ENCODE data around the gene NOD2.

NOD2 gene

DNA sequence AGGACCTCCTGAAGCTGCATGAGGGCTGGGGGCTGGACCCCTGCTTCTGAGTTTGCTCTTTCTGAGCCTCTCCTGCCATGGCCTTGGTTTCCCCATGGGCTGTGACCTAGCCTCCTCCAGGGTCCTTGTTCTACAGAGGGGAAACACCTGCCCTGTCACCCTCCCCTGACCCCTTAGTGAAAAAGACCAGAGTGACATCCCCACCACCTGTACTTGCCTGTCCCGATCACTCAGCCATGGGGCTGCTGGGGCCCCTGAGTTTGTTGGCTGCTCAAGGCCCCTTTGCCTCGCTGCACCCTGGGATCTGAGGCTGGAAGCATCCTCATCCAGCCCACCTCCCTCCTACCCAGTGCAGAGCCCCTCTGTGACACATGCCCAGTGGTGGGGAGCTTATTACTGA lies 800 bp downstream of the NOD2 start:
- no peak for DNase-seq (ENCODE audit: low spot score)

DNA sequence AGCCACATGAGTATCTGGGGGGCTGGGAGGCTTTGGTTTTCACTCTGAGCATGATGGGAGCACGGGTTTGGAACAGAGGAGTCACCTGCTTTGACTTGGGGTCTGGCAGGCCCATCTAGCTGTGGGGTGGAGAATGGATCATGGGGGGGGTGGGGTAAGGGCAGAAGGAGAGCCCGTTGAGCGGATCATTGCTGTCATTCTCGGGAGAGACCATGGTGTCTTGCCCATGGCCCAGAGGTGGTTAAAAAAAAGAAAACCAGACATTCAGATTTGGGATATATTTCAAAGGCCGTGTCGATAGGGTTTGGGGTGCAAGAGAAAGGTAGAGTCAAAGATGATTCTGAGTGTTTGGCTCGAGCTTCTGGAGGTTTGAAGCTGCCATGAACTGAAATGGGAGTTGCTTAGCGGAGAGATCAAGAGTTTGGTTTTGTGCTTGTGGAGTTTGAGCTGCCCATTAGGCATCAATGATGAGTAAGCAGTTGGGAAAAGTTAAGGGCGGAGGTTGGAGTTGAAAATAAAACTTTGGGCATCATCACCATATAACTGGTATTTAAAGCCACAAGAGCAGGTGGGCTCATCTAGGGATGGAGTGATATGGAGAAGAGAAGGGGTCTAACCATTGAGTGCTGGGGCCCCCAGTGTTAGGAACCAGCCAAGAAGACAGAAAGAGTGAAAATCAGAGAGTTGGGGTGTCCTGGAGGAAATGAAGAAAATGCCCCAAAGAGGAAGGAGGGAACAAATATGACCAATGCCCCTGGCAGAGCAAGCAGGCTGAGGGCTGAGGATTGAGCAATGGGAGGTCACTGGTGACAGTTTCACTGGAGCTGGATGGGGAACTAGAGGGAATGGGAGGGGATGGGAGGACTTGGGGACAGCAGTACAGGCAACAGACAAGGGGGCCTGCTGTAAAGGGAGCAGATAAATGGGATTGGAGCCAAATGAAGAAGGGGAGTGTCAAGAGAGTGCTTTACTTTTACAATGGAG lies 1.9 kb downstream of the NOD2 start:
- DNase-seq (ENCODE audit: low spot score) = no peak

DNA sequence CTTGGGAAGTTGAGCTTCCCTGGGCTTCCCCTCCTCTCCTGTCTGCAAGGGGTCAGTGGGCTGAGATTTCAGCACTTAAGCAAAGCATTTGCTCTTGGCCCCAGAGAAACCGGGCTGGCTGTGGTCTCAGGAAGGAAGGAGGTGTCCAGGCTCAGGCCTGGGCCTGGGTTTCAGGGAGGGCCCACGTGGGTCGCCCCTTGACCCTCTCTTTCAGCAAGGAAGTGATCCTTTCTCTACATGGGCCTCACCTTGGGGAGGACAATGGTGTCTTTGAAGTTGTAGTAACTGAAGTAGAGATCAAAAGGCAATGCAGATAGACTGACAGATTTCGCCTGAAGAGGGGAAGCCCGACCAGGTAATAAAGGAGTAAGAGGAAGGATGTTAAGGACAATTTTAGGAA lies 2.7 kb downstream of the NOD2 start:
- DNase-seq (ENCODE audit: low spot score) = no peak

DNA sequence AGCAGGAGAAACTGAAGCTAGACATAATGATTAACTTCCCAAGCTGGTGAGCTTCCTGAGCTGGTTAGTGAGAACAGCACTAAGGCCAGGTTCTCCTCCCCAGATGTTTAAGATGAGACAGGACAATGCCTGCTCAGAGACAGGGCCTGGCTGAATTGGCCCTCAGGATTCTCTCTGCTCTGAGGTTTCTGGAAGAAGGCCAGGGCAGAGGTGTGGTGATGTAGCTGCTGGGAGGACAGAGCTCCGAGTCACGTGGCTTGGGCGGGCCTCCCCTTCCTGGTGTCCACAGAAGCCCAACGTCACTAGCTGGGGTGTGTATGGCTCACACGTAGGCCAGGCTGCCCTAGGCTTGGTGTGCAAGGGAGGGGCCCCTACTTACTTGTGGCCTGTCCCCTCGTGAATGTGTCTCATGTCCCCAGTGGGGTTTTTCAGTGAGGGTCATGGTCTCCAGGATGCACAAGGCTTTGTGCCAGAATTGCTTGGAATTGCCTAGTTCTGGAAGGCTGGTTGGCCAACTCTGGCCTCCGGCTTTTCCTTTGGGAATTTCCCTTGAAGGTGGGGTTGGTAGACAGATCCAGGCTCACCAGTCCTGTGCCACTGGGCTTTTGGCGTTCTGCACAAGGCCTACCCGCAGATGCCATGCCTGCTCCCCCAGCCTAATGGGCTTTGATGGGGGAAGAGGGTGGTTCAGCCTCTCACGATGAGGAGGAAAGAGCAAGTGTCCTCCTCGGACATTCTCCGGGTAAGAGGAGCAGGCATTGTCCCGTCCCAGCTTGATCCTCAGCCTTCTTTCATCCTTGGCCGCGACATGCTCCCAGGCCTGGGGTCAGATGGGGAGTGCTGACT lies 3.4 kb downstream of the NOD2 start:
- peak; percentile 25 for DNase-seq (ENCODE audit: low spot score)

DNA sequence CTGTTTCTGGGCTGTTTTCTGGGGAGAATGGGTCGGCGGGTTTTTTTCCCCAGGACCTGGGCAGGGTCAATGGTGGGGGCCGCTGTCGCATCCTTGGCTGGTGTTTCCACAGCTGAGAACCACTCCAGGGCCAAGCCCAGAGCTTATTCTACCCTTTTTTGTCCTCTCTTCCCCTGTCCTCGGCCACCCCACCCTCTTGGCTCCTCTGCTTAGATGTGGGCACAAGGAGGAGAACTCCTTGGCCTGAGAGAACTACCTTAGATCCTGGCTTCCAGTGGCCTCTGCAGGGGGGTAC lies 4.0 kb downstream of the NOD2 start:
- DNase-seq (ENCODE audit: low spot score) = no peak

DNA sequence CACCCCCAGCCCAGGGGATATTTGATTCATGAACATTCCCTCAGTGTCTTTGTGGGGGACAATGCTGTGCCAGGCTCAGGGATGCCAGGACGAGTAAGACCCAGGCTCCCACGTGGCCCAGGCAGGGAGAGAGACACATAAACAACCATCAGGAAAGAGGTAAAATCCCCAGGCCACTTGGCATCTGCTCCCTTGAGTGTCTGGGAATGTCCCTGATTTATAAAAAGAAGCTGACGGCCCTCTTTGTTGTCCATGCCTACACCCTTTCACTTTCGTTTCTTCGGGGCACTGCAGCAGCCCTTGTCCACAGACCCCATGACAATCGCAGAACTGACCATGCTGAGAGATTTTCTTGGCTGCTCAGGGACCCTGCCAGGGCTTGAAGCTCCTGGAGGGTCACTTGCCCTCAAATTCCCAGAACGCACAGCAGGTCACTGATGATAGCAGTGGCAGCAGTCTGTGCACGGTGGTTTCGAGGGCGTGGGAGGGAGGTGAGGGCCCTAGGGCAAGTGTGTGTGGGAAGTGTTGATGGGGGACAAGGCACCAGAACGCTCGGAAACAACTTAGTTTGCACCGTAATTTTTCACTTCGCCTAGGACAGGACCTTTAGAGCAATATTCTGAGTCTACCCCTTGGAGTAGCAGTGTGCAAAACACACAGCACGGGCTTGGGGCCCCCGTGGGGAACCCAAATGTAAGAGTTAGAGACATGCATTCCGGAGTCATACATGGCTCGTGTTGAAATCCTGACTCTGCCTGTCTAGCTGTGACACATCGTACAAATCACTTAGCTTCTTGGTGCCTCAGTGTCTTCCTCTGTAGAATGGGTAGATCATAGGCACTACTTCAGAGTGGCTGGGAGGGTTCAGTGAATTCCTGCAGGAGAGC lies 4.7 kb downstream of the NOD2 start:
- peak; percentile 69 for DNase-seq (ENCODE audit: low spot score)

DNA sequence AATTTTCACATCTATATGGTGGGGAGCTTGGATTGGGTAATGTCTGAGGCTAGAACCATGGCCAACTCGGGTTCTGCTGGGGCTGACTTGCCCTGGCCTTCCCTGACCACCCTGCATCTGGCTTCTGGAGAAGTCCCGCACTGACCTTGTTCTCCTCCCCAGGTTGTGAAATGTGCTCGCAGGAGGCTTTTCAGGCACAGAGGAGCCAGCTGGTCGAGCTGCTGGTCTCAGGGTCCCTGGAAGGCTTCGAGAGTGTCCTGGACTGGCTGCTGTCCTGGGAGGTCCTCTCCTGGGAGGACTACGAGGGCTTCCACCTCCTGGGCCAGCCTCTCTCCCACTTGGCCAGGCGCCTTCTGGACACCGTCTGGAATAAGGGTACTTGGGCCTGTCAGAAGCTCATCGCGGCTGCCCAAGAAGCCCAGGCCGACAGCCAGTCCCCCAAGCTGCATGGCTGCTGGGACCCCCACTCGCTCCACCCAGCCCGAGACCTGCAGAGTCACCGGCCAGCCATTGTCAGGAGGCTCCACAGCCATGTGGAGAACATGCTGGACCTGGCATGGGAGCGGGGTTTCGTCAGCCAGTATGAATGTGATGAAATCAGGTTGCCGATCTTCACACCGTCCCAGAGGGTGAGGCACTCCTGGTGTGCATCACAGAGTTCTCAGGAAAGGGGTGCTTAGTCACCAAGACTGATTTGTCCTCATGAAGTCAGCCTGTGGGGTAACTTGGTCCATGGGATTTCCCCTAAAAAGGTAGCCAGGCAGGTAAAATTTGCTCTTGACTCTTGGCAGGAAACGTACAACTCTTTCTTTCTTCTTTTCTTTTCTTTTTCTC lies 6.1 kb downstream of the NOD2 start:
- DNase-seq (ENCODE audit: low spot score) = no peak

DNA sequence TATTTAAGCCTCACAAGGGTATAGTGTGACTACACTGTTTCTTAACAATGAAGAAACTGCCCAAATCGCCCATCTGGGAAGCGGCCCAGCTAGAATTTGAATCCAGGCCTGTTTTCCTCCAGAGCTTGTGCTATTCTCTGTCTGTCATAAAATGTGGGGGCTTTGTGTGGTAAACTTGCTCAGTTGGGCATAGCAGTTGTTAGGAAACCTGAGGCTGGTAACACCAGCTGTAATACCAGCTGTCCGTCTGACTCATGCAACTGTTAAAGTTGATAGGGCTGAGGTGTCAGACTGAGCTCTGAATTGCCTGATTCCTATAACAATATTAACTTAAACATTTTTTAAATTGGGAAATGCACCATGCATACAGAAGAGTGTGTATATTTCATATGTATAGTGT lies 9.3 kb downstream of the NOD2 start:
- DNase-seq (ENCODE audit: low spot score) = no peak

DNA sequence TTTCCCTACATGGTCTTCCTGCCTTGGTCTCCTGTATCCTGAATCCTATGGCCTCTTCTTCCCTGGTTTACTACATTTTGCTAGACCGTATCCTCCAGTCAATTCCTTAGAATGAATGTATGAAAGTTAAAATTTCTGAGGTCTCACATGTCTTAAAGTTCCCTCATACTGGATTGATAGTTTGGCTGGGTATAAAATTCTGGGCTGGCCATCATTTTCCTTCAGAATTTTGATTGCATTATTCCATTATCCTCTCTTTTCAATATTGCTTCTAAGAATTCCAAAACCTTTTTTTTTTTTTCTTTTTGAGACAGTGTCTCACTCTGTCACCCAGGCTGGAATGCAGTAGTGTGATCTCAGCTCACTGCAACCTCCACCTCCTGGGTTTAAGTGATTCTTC lies 10.8 kb downstream of the NOD2 start:
- no peak for DNase-seq (ENCODE audit: low spot score)

DNA sequence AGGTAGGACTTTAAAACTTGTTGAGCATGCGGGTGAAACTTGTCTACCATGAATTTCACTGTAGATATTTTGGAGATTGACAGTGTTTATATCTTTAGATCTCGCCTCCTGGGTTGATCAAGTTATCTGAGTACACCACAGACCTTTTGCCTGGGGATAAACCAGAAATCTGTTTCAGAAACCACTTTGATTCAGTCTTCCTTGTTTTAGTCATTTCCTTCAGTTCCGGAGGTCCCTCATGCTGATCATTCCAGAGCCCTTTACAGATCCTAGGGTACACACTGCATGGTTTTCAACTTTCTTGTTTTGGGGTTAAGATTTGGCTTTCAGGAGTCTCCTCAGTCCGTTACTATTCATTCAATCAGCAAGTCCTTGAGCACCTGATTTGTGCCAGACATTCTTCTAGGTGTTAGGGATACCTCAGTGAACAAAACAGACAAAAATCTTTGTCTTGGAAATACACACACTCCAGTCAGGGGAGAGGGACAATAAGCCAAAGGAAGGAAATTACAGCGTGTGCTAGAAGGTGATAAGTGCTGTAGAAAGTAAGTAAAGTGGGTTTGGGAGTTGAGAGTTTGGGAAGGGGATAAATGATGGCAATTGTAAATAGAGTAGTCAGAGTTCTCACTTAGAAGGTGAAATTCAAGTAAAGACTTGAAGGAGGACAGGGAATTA lies 12.2 kb downstream of the NOD2 start:
- DNase-seq (ENCODE audit: low spot score) = no peak

DNA sequence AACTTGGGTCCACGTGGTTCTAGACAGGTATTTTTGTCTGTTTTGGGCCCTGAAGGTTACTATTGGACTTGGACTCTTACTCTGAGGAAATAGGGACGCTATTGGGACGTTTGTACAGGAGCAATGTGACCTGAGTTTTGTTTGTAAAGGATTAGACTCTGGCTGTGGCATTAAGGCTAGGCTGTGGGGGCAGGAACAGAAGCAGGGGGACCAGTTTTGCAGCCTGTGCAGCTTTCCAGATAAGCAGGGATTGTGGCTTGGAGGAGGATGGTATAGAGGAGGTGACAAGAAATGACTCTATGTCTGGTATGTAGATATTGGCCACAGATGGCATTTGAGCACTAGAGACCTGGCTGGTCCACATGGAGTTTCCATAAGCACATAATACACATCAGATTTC lies 12.8 kb downstream of the NOD2 start:
- no peak for DNase-seq (ENCODE audit: low spot score)

DNA sequence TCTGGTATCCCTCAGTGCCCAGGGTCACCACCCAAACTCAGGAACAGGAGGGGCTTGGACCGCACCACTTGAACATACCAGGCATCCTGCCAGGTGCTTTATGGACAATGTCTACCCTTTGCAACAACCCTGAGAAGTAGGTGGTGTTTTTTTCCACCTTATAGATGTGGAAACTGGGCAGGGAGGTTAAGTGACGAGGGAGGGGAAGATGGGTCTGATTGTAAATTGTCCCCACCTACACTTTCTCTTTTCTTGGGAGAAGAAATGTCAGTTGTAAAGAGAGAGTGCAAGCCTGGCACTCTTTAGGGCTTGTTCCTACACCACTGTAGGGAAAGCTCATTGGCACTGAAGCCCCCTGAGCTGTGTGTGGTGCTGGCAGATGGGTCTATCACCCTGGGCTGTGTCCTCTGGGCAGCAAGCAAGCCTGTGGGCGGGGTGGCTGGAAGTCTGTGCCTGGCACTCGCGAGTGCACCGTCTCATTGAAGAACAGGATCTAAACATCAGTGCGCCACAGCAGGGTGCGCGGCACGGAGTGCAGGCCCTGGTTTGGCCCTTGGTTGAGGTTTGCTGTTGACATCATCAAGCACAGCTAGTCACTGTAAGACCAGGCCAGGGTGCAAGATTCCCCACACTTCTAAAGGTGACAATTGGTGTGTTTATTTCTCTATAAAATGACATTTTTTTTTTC lies 15.1 kb downstream of the NOD2 start:
- DNase-seq (ENCODE audit: low spot score) = no peak

DNA sequence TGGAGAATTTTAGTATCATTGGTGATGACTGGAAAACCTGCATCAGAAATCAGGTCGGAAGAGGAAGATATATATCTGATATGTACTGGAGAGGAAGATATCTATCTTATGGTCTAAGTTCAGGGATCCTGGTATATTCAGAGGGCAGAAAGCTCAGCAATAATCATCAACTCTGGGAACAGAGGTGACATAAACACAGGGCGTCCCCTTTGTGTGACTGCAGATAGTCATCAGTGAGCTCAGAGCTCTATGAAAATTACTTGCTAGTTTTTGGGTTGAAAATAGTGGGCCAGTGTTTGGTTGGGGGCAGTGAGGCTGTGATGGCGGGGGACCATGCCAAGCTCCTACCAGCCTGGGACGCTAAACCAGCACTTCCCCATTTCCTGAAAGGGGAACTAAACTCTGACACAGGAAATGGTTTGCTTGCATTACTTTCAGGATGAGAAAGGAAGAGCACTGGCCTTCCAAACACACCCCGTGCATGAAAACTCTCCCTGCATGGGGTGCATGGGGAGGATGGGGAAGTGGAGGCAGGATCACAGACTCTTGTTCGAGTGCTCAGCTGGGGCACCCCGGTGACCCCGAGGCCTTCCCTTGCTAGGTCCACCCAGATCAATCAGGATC lies 15.8 kb downstream of the NOD2 start:
- no peak for DNase-seq (ENCODE audit: low spot score)

DNA sequence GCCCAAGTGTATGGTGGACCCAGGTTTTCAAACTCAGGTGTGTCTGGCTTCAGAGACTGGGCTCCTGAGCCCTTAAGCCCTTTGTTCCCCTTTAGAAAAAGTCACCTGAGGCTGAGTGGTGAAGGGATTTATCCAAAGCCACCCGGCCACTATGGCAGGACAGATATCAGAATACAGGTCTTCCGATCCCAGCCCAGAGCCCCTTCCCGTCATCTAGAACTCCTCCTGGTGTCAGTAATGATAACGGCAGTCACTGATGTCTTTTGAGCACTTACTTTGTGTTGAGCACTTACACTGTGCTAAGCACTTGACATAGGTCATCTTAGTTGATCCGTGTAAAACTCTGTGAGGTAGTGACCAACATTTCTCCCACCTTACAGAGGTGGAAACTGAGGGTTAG lies 16.6 kb downstream of the NOD2 start:
- DNase-seq (ENCODE audit: low spot score) = no peak

DNA sequence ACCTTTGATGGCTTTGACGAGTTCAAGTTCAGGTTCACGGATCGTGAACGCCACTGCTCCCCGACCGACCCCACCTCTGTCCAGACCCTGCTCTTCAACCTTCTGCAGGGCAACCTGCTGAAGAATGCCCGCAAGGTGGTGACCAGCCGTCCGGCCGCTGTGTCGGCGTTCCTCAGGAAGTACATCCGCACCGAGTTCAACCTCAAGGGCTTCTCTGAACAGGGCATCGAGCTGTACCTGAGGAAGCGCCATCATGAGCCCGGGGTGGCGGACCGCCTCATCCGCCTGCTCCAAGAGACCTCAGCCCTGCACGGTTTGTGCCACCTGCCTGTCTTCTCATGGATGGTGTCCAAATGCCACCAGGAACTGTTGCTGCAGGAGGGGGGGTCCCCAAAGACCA lies 17.6 kb downstream of the NOD2 start:
- no peak for DNase-seq (ENCODE audit: low spot score)

DNA sequence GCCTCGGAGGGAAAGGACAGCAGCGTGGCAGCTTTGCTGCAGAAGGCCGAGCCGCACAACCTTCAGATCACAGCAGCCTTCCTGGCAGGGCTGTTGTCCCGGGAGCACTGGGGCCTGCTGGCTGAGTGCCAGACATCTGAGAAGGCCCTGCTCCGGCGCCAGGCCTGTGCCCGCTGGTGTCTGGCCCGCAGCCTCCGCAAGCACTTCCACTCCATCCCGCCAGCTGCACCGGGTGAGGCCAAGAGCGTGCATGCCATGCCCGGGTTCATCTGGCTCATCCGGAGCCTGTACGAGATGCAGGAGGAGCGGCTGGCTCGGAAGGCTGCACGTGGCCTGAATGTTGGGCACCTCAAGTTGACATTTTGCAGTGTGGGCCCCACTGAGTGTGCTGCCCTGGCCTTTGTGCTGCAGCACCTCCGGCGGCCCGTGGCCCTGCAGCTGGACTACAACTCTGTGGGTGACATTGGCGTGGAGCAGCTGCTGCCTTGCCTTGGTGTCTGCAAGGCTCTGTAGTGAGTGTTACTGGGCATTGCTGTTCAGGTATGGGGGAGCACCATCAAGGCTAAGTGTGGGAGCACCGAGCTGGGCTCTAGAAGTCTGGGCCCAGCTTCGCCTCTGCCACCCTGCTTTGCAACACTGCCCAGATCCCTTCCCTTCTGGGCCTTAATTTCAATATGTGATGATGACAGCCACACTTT lies 18.6 kb downstream of the NOD2 start:
- no peak for DNase-seq (ENCODE audit: low spot score)

DNA sequence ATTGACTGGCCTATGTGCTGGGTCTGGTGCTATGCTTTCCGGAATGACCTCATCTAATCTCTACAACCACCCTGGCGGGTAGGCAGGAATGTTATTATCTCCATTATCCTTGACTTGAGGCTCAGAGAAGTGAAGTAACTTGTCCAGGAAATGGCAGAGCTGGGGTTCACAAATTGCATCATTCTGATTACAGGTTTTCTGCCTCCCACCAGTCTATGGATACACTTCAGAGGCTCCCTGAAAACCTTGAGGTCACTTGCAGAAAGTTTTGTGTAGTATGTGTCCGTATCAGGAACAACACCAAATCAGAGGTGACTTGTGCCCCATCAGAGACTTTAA lies 19.1 kb downstream of the NOD2 start:
- no peak for DNase-seq (ENCODE audit: low spot score)

DNA sequence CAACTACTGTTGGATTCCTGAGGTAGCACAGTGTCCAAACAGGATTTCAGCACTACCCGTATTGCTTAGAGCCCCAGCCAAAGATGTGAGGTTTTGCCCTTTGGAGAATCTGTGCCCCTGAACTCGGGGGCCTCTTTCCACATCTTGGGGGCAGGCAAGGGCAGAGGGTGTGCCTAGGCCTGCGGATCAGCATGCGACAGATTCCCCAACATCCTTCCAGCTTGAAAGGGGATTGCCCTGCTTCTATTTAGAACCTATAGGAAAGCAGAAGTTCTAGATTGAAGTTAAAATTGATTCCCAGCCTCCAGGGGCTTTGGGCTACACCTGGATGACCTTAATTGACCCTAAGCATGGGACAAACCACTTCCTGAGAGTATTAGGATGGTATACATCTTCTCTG lies 19.6 kb downstream of the NOD2 start:
- no peak for DNase-seq (ENCODE audit: low spot score)

DNA sequence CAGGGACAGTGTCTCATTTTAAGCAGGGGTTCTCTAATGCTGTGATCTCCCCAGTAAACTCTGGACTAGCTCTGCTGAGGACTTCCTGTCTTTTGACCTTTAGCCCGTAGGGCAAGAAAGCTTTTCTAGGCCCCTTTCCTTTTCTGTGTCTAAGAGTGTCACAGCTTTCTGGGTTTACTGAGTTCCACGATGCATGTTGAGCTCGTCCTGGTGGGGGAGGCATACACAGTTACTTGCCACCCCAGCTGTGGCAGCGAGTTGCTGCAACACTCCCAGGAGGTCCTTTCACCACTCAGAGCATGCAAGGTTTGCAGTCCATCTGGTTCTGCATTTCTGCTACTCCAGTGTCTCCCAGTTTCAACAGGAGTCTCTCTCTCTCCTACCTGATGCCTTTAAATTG lies 23.7 kb downstream of the NOD2 start:
- DNase-seq (ENCODE audit: low spot score) = no peak
